ENCODE measurements around the gene WDR4.

DNA sequence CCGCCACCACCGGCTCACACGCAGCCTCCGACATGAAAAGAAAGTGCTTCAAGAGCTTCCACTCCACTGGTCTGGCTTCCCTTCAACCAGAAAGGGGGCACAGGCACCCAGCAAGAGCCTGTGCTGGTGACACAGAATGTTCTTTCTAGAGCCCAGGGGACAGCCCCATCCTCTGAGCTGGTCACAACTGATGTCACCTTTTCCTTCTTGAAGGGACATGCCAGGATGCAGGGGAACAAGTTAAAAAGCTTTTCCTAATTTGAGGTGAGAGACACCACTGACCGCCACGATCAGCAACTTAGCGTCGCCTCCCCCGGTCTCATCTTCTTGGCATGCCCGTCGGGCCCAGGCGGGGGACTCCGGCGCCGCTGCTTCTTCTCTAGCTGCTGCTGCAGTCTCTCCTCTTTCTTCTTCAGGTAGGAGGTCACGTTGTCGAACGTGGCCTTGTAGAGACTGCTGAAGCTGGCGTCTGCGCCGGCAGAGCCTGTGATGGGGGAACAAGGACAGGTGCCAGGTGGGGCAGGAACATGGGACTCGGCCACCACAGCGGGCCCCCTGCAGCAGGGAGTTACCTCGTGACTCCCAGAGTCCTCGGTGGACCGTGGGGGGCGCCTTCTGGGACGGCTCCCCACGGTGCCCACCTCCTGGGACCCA is 29.5 kb downstream of the WDR4 start:
- TF ChIP-seq ZNF274 (IDR thresholded peaks at IDR 0.05; ENCODE audit: low read depth, low read length) (no peak), YY1 (IDR thresholded peaks at IDR 0.05; ENCODE audit: insufficient read depth, insufficient read length) (no peak)
